ENCODE measurements around the gene ADARB2. TPM values are rescaled to one million over a fixed set of nuclear protein-coding genes. Genes with fewer than 3 reads are reported as not detected.
"Not testable (repeated sequence)": the region's sequence is repeated elsewhere in the genome, so short reads cannot be mapped to it uniquely, and the experiment has no call there.

Gene ADARB2
- total RNA-seq, 1 donor from 2014 or later = 0.11 TPM

DNA sequence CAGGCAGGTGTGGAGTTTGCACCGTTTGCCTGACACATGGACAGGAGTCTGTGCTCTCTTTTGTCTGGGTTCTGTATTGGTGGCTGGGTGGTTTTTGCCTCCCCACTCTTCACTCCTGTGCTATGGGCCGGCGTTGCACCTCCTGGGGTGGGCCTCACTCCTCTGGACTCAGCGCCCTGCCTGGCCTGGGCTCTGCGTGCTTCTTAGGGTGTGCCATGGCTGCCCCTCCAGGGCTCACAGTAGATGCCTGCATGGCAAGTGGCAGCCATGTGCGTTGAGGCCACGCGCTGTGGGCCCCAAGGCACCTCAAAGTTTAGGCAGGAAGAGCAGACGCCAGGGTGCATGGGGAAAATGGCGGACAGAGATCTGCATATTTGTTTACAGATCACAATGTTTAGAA, 319.8 kb downstream of the ADARB2 start:
- Histone ChIP-seq H3K36me3 (no peaks in the 10 kb centered on the region), H3K27me3 (ENCODE audit: low read depth) (peaks cover 90% of the 10 kb centered on the region), H3K9me3 (replicated peaks) (no peaks in the 10 kb centered on the region)

GRCh38 chr10:1416456-1417037, 320.8 kb downstream of the ADARB2 start:
- Histone ChIP-seq H3K4me1 (peaks cover 4% of the 10 kb centered on the region), H3K27me3 (ENCODE audit: low read depth) (peaks cover 83% of the 10 kb centered on the region), H3K36me3 (no peaks in the 10 kb centered on the region), H3K27ac (replicated peaks) (no peak overlapping the region), H3K9me3 (replicated peaks) (no peaks in the 10 kb centered on the region), H3K4me3 (no peak overlapping the region)
- TF ChIP-seq, protein P1, sequence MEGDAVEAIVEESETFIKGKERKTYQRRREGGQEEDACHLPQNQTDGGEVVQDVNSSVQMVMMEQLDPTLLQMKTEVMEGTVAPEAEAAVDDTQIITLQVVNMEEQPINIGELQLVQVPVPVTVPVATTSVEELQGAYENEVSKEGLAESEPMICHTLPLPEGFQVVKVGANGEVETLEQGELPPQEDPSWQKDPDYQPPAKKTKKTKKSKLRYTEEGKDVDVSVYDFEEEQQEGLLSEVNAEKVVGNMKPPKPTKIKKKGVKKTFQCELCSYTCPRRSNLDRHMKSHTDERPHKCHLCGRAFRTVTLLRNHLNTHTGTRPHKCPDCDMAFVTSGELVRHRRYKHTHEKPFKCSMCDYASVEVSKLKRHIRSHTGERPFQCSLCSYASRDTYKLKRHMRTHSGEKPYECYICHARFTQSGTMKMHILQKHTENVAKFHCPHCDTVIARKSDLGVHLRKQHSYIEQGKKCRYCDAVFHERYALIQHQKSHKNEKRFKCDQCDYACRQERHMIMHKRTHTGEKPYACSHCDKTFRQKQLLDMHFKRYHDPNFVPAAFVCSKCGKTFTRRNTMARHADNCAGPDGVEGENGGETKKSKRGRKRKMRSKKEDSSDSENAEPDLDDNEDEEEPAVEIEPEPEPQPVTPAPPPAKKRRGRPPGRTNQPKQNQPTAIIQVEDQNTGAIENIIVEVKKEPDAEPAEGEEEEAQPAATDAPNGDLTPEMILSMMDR (IDR thresholded peaks at IDR 0.05; ENCODE audit: borderline replicate concordance) = no peak
- DNase-seq = no peak
- intact Hi-C loops (cut with micrococcal nuclease) = no loop called here

More for the DNA sequence above, 319.8 kb downstream of the ADARB2 start:
- H3K27ac ChIP-seq (replicated peaks) = no peak overlapping the region
- DNase-seq = no peak
- H3K4me1 ChIP-seq = peaks cover 4% of the 10 kb centered on the region
- no peak overlapping the region for H3K4me3 ChIP-seq
- intact Hi-C loops (cut with micrococcal nuclease) = no loop called here
- TF ChIP-seq, protein P1 (IDR thresholded peaks at IDR 0.05; ENCODE audit: borderline replicate concordance) = no peak

DNA sequence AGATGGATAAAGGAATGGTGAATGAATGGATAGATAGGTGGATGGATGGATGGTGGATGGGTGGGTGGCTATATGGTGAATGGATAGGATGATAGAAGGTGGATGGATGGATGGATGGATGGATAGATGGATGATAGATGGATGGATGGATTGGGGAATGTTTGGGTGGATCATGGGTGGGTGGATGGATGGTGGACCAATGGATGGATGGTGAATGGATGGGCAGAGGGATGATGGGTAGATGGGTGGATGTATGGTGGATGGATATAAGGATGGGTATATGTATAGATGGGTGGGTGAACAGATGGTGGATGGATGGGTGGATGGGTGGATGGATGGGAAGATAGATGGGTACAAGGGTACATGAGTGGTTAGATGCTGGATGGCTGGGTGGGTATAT, 322.4 kb downstream of the ADARB2 start:
- H3K4me1 ChIP-seq = no peaks in the 10 kb centered on the region
- intact Hi-C loops (cut with micrococcal nuclease) = no loop called here
- no peak for DNase-seq

DNA sequence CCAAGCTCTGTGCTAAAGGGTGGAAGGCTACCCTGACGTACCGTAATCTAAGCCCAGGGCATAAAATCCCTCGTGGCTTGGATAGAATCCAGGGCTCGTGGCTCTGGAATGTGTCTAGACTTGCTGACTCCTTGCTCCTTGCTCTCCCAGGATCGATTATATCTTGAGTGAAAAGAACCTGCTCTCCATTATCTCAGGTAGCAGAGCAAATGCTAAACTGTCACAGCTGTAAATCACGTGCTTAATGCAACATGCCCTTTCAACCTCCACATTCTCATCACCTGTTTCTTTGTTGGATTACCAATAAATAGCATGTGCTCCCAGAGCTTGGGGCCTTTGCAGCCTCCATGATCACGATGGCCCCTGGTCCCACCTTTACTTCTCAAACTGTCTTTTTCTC, 323.0 kb downstream of the ADARB2 start:
- H3K4me3 ChIP-seq; H3K4me1 ChIP-seq; H3K9me3 ChIP-seq (replicated peaks); H3K27ac ChIP-seq (replicated peaks); H3K36me3 ChIP-seq; DNase-seq; intact Hi-C loops (cut with micrococcal nuclease): not testable (repeated sequence)
- H3K27me3 ChIP-seq (ENCODE audit: low read depth) = peaks cover 61% of the 10 kb centered on the region

More for the DNA sequence above, 322.4 kb downstream of the ADARB2 start:
- TF ChIP-seq, protein P1 (IDR thresholded peaks at IDR 0.05; ENCODE audit: borderline replicate concordance) = no peak
- Histone ChIP-seq H3K4me3 (no peak overlapping the region), H3K9me3 (replicated peaks) (no peaks in the 10 kb centered on the region), H3K27me3 (ENCODE audit: low read depth) (peaks cover 66% of the 10 kb centered on the region), H3K36me3 (no peaks in the 10 kb centered on the region), H3K27ac (replicated peaks) (no peak overlapping the region)

DNA sequence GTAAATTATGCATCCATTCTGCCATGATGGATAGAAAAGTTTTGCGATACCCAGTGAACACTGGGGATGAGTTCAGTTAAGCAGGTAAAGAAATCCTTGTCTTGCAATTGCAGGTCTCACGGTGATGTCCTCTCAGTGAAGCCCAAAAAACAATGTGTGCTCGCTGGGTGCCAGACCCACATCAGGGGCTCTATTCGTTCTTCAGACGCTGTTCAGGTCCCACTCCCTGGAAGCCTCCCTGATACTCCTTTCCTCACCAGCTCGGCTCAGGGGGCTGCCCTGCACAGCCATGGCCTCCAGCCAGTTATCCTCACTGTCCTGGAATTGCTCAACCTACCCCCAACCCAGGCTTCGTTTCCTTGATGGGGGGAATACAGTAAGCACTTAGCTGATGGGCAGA, 323.5 kb downstream of the ADARB2 start:
- DNase-seq = no peak
- H3K27ac ChIP-seq (replicated peaks) = no peak overlapping the region

DNA sequence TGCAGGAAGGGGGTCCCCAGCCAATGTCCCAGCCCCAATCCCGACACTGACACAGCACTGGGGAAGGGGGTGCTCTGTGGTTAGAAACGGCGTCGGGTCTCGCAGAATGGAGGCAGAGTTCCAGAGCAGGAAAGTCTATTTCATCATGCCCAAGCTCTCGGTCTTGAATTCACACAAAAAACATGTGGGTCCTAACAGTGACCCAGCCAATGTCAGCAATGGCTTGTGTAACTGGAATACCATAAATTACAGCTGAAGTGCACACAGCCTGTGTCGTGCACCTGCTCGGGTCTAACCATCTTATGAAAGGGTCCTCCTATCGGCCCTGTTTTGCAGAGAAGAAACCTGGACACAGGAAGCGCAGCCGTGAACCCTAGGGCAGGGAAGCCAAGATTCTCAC, 324.1 kb downstream of the ADARB2 start:
- TF ChIP-seq, protein P1 (IDR thresholded peaks at IDR 0.05; ENCODE audit: borderline replicate concordance) = no peak
- H3K27me3 ChIP-seq (ENCODE audit: low read depth) = peaks cover 50% of the 10 kb centered on the region
- intact Hi-C loops (cut with micrococcal nuclease) = no loop called here

More for the DNA sequence above, 323.5 kb downstream of the ADARB2 start:
- Histone ChIP-seq H3K36me3 (no peaks in the 10 kb centered on the region), H3K4me1 (no peaks in the 10 kb centered on the region), H3K4me3 (no peak overlapping the region), H3K9me3 (replicated peaks) (no peaks in the 10 kb centered on the region), H3K27me3 (ENCODE audit: low read depth) (peaks cover 55% of the 10 kb centered on the region)
- intact Hi-C loops (cut with micrococcal nuclease) = no loop called here
- TF ChIP-seq, protein P1 (IDR thresholded peaks at IDR 0.05; ENCODE audit: borderline replicate concordance) = no peak

More for the DNA sequence above, 324.1 kb downstream of the ADARB2 start:
- no peak overlapping the region for H3K4me3 ChIP-seq
- H3K9me3 ChIP-seq (replicated peaks) = no peaks in the 10 kb centered on the region
- no peak for DNase-seq
- H3K4me1 ChIP-seq = no peaks in the 10 kb centered on the region
- no peak overlapping the region for H3K27ac ChIP-seq (replicated peaks)
- no peaks in the 10 kb centered on the region for H3K36me3 ChIP-seq

All from left ventricle myocardium inferior (tissue), 1 donor.